ENCODE results near the gene ERGIC2.

The ERGIC2 gene

DNA sequence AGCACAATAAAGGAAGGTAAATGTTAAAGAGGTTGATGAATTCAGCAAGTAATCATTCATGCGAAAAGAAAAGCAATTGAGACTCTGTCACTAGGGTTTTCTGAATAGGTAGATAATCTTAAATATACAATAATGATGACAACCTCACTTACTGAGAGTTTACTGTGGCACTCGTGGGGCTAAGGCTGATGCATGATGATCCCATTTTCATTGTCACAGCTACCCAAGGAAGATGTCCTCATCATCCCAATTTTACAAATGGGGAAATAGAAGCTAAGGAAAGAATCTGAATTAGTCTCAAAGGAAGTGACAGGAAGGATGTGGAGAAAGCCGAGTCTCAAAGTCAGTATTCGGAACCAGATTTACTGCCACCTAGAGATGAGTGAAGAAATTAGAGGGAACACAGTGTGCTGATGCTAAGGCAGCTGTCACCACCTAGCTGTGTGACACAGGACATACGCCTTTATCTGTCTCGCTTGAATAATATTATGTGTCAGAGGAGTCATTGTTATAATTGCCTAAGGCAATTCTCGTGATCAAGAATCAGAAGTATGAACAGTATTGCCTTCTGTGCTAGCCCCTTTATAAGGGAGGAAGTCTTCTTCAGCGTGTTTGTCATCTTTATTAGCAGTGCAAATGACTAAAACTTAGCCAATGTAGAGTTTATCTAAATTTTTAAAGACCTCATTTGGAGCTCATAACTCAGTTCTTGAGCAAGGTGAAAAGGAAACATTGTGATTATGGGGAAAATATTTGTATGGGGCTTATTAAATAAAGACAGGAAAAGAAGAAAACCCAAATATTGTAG lies 63.2 kb downstream of the ERGIC2 start:
- TF ChIP-seq, protein P1, sequence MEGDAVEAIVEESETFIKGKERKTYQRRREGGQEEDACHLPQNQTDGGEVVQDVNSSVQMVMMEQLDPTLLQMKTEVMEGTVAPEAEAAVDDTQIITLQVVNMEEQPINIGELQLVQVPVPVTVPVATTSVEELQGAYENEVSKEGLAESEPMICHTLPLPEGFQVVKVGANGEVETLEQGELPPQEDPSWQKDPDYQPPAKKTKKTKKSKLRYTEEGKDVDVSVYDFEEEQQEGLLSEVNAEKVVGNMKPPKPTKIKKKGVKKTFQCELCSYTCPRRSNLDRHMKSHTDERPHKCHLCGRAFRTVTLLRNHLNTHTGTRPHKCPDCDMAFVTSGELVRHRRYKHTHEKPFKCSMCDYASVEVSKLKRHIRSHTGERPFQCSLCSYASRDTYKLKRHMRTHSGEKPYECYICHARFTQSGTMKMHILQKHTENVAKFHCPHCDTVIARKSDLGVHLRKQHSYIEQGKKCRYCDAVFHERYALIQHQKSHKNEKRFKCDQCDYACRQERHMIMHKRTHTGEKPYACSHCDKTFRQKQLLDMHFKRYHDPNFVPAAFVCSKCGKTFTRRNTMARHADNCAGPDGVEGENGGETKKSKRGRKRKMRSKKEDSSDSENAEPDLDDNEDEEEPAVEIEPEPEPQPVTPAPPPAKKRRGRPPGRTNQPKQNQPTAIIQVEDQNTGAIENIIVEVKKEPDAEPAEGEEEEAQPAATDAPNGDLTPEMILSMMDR (IDR thresholded peaks at IDR 0.05; ENCODE audit: insufficient read depth, missing control alignments) = peak; percentile 99
- FAIRE-seq = peak; percentile 71
- DNase-seq (ENCODE audit: insufficient read length, low spot score) = no peak

DNA sequence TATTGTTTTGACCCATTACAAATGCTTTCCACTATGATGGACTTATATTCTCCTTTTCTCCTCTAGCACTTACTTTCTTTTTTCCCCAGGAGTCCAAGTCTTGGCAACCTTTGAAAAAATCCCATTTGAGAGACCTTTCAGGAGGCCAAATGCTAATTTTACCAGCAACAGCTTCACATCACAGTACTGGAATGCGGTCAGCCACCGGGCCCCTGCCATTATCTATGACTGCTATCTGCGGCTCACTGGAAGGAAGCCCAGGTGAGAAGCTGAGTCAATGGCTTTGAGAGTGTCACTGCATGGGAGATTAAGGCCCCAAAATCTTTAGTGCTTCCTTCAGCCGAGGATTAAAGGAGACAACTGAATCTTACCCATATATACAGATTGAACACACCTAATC lies 64.2 kb downstream of the ERGIC2 start:
- FAIRE-seq (no peak), DNase-seq (ENCODE audit: insufficient read length, low spot score) (no peak)
- TF ChIP-seq, protein P1 (IDR thresholded peaks at IDR 0.05; ENCODE audit: insufficient read depth, missing control alignments) = no peak

DNA sequence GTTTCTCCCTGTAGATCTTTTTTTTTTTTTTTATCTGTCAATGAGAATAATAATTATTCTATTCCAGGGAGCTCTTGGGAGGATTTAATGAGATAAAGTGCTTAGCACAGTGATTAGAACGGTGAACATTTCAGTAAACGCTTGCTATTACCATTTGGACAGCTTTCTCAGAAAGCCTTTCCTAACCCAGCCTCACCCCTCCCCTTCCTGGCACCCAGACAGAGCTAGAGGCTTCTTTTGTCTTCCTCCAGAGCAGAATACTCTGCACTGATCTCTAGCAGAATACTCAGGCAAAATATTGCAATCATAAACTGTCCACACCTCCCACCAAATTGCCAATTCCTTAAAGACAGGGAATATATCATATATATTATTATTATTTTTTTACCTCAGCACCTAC lies 66.6 kb downstream of the ERGIC2 start:
- no peak for FAIRE-seq
- TF ChIP-seq, protein P1 (IDR thresholded peaks at IDR 0.05; ENCODE audit: insufficient read depth, missing control alignments) = no peak
- no peak for DNase-seq (ENCODE audit: insufficient read length, low spot score)

DNA sequence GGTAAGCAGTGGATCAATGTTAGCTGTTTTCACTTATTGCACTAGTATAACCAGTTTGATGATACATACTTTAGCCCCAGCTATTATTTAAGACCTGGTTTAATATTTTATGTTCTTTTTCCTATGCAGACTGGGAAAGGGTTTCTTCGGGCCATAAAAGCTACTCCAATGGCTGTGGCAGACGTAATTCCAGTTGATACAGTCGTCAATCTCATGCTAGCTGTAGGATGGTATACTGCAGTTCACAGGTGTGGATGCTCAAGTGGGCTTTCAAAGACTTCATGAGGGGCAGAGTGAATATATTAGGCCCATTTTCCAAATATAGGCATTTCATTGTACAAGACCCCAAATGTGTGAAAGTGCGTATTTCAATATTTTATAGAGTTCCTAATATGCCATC lies 70.1 kb downstream of the ERGIC2 start:
- FAIRE-seq (no peak), DNase-seq (ENCODE audit: insufficient read length, low spot score) (no peak)
- TF ChIP-seq, protein P1 (IDR thresholded peaks at IDR 0.05; ENCODE audit: insufficient read depth, missing control alignments) = no peak

DNA sequence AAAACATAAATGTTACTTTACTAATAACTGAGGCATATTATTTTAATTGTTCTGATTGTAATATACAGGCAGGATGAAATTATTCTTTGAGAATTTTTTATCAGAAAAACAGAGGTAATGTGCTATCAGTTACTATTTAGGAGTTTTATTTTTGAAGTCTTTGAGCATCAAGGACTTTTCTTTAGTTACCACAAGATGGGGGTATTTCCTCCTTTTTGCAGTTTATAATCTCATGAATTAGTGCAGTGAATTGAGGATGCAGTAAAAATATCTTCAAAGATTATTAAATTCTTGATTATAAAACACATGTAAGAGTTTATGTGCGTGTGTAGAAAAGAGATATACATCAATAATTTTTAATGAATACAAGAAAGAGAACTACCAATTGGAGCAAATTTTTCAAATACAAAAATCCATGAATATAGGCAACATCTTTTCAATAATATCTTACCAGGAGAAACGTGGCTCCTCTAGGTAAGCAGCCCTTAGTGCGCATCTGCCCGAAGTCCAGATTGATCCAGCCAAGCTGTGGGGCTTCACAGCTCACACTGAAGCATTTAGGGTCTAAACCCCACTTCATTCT lies 71.6 kb downstream of the ERGIC2 start:
- DNase-seq (ENCODE audit: insufficient read length, low spot score) = no peak
- no peak for FAIRE-seq
- TF ChIP-seq, protein P1 (IDR thresholded peaks at IDR 0.05; ENCODE audit: insufficient read depth, missing control alignments) = peak; percentile 38

DNA sequence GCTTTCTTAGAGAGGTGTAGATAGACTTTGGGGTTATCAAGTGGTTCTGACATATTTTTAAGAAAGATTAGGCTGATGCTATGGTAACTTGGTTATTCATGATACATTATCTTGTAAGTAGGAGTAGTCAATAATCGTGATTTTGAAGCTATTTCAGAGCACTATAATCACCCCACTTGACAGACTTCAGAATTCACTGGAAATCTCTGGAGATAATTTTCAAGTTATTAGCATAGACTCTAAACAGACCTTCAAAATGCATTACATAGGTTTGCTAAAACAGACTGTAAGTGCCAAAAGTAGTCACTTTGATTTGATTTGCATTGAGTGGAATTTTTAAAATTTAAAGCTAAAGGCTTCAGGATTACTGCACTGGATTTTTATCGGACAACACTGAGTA lies 74.3 kb downstream of the ERGIC2 start:
- TF ChIP-seq, protein P1 (IDR thresholded peaks at IDR 0.05; ENCODE audit: insufficient read depth, missing control alignments) = no peak
- no peak for FAIRE-seq
- DNase-seq (ENCODE audit: insufficient read length, low spot score) = no peak

DNA sequence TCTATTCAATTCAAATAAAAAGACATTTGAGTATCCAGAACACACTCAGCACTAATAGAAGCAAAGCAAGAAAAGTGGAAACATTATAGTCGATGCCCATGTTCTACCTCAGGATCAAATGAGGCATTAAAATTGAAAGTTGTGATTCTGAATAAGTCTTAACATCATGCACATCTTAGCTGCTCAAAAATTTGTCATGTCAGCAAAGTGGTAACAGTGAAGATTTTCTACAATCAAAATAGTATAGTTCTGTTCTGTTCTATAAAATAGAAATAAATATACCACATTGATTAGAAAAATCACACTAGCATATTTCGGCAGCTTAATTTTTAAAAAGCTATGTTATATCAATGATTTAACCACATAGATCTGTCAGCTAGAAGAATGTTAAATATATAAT lies 74.7 kb downstream of the ERGIC2 start:
- TF ChIP-seq, protein P1 (IDR thresholded peaks at IDR 0.05; ENCODE audit: insufficient read depth, missing control alignments) = no peak
- no peak for DNase-seq (ENCODE audit: insufficient read length, low spot score)
- FAIRE-seq = no peak
